H9 (cell line): ENCODE results near the gene C7orf57. TPM values are rescaled to one million over a fixed set of nuclear protein-coding genes. Genes with fewer than 3 reads are reported as not detected.
"Not testable (repeated sequence)": the region's sequence is repeated elsewhere in the genome, so short reads cannot be mapped to it uniquely, and the experiment has no call there.

Source experiments
- DNase-seq: peaks from one replicate; pipeline ENCODE4 v3.0.0-alpha.2; 2017
- H2AFZ ChIP-seq: one replicate; pipeline ENCODE4 v1.6.1; 2013; ENCODE audit warnings: mild to moderate bottlenecking, low read length, control low read depth, moderate library complexity
- H2AK5ac ChIP-seq: 2 replicates; pipeline ENCODE4 v1.6.1; 2013; ENCODE audit warnings: low read length, control low read depth, mixed read lengths; ENCODE audit not compliant: insufficient read length
- H2BK120ac ChIP-seq: one replicate; pipeline ENCODE4 v1.6.1; 2013; ENCODE audit warnings: low read depth, mild to moderate bottlenecking, low read length, control low read depth, inconsistent platforms; ENCODE audit not compliant: poor library complexity, severe bottlenecking
- H2BK12ac ChIP-seq: 2 replicates; pipeline ENCODE4 v1.6.1; 2013; ENCODE audit warnings: low read length, control low read depth, mixed read lengths, low read depth; ENCODE audit not compliant: insufficient read length
- H2BK15ac ChIP-seq: 2 replicates; pipeline ENCODE4 v1.6.1; 2013; ENCODE audit warnings: low read depth, low read length, control low read depth
- H2BK20ac ChIP-seq: one replicate; pipeline ENCODE4 v1.6.1; 2013; ENCODE audit warnings: low read depth, mild to moderate bottlenecking, low read length, control low read depth, inconsistent platforms; ENCODE audit not compliant: poor library complexity, severe bottlenecking
- H2BK5ac ChIP-seq: 2 replicates; pipeline ENCODE4 v1.6.1; 2013; ENCODE audit warnings: low read length, control low read depth, mixed read lengths; ENCODE audit not compliant: insufficient read length
- H3K14ac ChIP-seq: 2 replicates; pipeline ENCODE4 v1.6.1; 2013; ENCODE audit warnings: low read length, control low read depth; ENCODE audit not compliant: insufficient read depth
- H3K18ac ChIP-seq: 2 replicates; pipeline ENCODE4 v1.6.1; 2013; ENCODE audit warnings: low read depth, mild to moderate bottlenecking, mixed read lengths, low read length, control low read depth; ENCODE audit not compliant: insufficient read length
- H3K23ac ChIP-seq: 2 replicates; pipeline ENCODE4 v1.6.1; 2013; ENCODE audit warnings: low read length, control low read depth, mixed read lengths, low read depth; ENCODE audit not compliant: insufficient read length
- H3K23me2 ChIP-seq: 2 replicates; pipeline ENCODE4 v1.6.1; 2013; ENCODE audit warnings: low read depth, mild to moderate bottlenecking, mixed read lengths, low read length, control low read depth; ENCODE audit not compliant: insufficient read length, poor library complexity, severe bottlenecking
- H3K27ac ChIP-seq: 2 replicates; pipeline ENCODE4 v1.5.1; 2013; ENCODE audit warnings: low read length, control low read depth, mixed read lengths, low read depth; ENCODE audit not compliant: insufficient read length
- H3K27me3 ChIP-seq: 2 replicates; pipeline ENCODE4 v1.6.1; 2013; ENCODE audit warnings: low read length, control low read depth, inconsistent platforms; ENCODE audit not compliant: insufficient read depth
- H3K4ac ChIP-seq: 2 replicates; pipeline ENCODE4 v1.6.1; 2013; ENCODE audit warnings: low read depth, mild to moderate bottlenecking, control low read depth, inconsistent platforms, low read length, moderate library complexity
- H3K4me1 ChIP-seq: 2 replicates; pipeline ENCODE4 v1.6.1; 2013; ENCODE audit warnings: low read length, control low read depth, inconsistent platforms; ENCODE audit not compliant: insufficient read depth
- H3K4me2 ChIP-seq: 2 replicates; pipeline ENCODE4 v1.6.1; 2013; ENCODE audit warnings: low read length, control low read depth, mixed read lengths; ENCODE audit not compliant: insufficient read length, insufficient read depth
- H3K56ac ChIP-seq: 2 replicates; pipeline ENCODE4 v1.6.1; 2013; ENCODE audit warnings: low read depth, mild to moderate bottlenecking, mixed read lengths, low read length, control low read depth; ENCODE audit not compliant: insufficient read length
- H3K79me1 ChIP-seq: 2 replicates; pipeline ENCODE4 v1.6.1; 2013; ENCODE audit warnings: low read depth, mild to moderate bottlenecking, moderate library complexity, low read length, control low read depth, inconsistent platforms; ENCODE audit not compliant: insufficient read depth, poor library complexity, severe bottlenecking
- H3K79me2 ChIP-seq: 2 replicates; pipeline ENCODE4 v1.6.1; 2013; ENCODE audit warnings: low read length, control low read depth, inconsistent platforms; ENCODE audit not compliant: insufficient read depth
- H3K9ac ChIP-seq: 2 replicates; pipeline ENCODE4 v1.6.1; 2013; ENCODE audit warnings: low read length, control low read depth, mixed read lengths; ENCODE audit not compliant: insufficient read length; ENCODE audit errors: extremely low read depth
- H3K9me3 ChIP-seq: one replicate; pipeline ENCODE4 v1.6.1; 2013; ENCODE audit warnings: low read depth, low read length, inconsistent platforms; ENCODE audit not compliant: control insufficient read depth
- H3T11ph ChIP-seq: one replicate; pipeline ENCODE4 v1.6.1; 2013; ENCODE audit warnings: mild to moderate bottlenecking, low read length, control low read depth, inconsistent platforms
- H4K20me1 ChIP-seq: one replicate; pipeline ENCODE4 v1.6.1; 2013; ENCODE audit not compliant: control insufficient read depth, insufficient read length, insufficient read depth
- H4K5ac ChIP-seq: 2 replicates; pipeline ENCODE4 v1.6.1; 2013; ENCODE audit warnings: low read depth, mild to moderate bottlenecking, mixed read lengths, low read length, control low read depth; ENCODE audit not compliant: insufficient read length
- H4K8ac ChIP-seq: replicated peaks from 2 replicates; pipeline ENCODE4 v1.6.1; 2013; ENCODE audit warnings: low read length, control low read depth, mixed read lengths, low read depth; ENCODE audit not compliant: insufficient read length
- H4K91ac ChIP-seq: 2 replicates; pipeline ENCODE4 v1.6.1; 2013; ENCODE audit warnings: low read depth, mild to moderate bottlenecking, moderate library complexity, mixed read lengths, low read length, control low read depth; ENCODE audit not compliant: insufficient read length
- H3K27ac Mint-ChIP-seq, 3 experiments: 2 replicates in 2 of 3; 3 replicates in 1 of 3; pipeline ENCODE4 v1.8.0; 2020 to 2021; ENCODE audit warnings: mixed read lengths in 3 of 3, mild to moderate bottlenecking in 1 of 3, moderate library complexity in 1 of 3
- H3K27me3 Mint-ChIP-seq: 2 replicates; pipeline ENCODE4 v1.8.0; 2021; ENCODE audit warnings: low read depth, mild to moderate bottlenecking, moderate library complexity, mixed read lengths
- H3K36me3 Mint-ChIP-seq, 3 experiments: 2 replicates in 2 of 3; 3 replicates in 1 of 3; pipeline ENCODE4 v1.8.0; 2020 to 2021; ENCODE audit warnings: low read depth in 3 of 3, mixed read lengths in 3 of 3; ENCODE audit not compliant: insufficient read depth in 1 of 3
- H3K4me1 Mint-ChIP-seq, 2 experiments: 2 replicates each; pipeline ENCODE4 v1.8.0; 2020; ENCODE audit warnings: mixed read lengths in 2 of 2
- H3K4me3 Mint-ChIP-seq, 2 experiments: 2 replicates in 1 of 2; 3 replicates in 1 of 2; pipeline ENCODE4 v1.8.0; 2020 to 2021; ENCODE audit warnings: mild to moderate bottlenecking in 2 of 2, mixed read lengths in 2 of 2, moderate library complexity in 1 of 2
- H3K9me3 Mint-ChIP-seq, 2 experiments: 2 replicates in 1 of 2; 3 replicates in 1 of 2; pipeline ENCODE4 v1.8.0; 2020; ENCODE audit warnings: mild to moderate bottlenecking in 2 of 2, mixed read lengths in 2 of 2, moderate library complexity in 1 of 2
- CTCF ChIP-seq: fragments of 200-600 bp; sonication (generic); conservative IDR thresholded peaks from 3 replicates; pipeline ENCODE4 v1.8.0; 2021; ENCODE audit warnings: antibody characterized with exemption, mild to moderate bottlenecking
- WGBS: extraction: QIAGEN DNeasy Blood & Tissue Kit; methylation state at CpG from one replicate; pipeline ENCODE4 v1.1.7; 2013; ENCODE audit warnings: missing lambda C conversion rate, low lambda C conversion rate, mixed read lengths; ENCODE audit not compliant: insufficient read length; ENCODE audit errors: extremely low coverage; 5-methylcytosine and 5-hydroxymethylcytosine counted together
- total RNA-seq: library from RNA; stranded (reverse); gene quantifications from 2 replicates; pipeline ENCODE4 v1.2.1, GENCODE V29; 2021

Gene C7orf57
- total RNA-seq, 1 experiment from 2014 or later: not detected

GRCh38 chr7:47988496-47989386 lies 46.6 kb upstream of the C7orf57 start:
- Mint-ChIP-seq H3K27ac (peak overlapping the region in 1 of 3 experiments; percentile 30; a peak in 2 of 7 replicates), H3K27me3 (no peaks in the 10 kb centered on the region), H3K36me3 (peaks cover 0 to 4% (median 3%) of the 10 kb centered on the region in 3 experiments; a peak in 4 of 7 replicates), H3K9me3 (peaks cover 2 to 6% of the 10 kb centered on the region in 2 experiments; a peak in 3 of 5 replicates), H3K4me3 (no peak overlapping the region), H3K4me1 (peaks cover 32 to 33% of the 10 kb centered on the region in 2 experiments)
- Histone ChIP-seq H3K23ac (no peak overlapping the region), H4K8ac (no peak overlapping the region), H3K9ac (no peak overlapping the region), H3K79me2 (no peaks in the 10 kb centered on the region), H3K14ac (no peak overlapping the region), H4K5ac (no peak overlapping the region), H3K56ac (no peak overlapping the region), H4K91ac (no peak overlapping the region), H2BK20ac (no peak overlapping the region), H3K18ac (no peak overlapping the region), H4K20me1 (no peaks in the 10 kb centered on the region), H2BK15ac (no peak overlapping the region), H3K23me2 (peaks cover 3% of the 10 kb centered on the region), H2BK120ac (no peak overlapping the region), H2BK5ac (no peak overlapping the region), H3T11ph (no peak overlapping the region), H2AFZ (no peak overlapping the region), H3K27me3 (no peaks in the 10 kb centered on the region), H3K4ac (no peak overlapping the region), H3K79me1 (no peaks in the 10 kb centered on the region), H2AK5ac (no peak overlapping the region), H3K4me1 (no peaks in the 10 kb centered on the region), H3K27ac (no peak overlapping the region), H3K4me2 (no peak overlapping the region), H3K9me3 (no peaks in the 10 kb centered on the region), H2BK12ac (no peak overlapping the region)
- peak; percentile 67 for TF ChIP-seq CTCF
- DNase-seq: peak; percentile 35
- WGBS: no CpG with 5 or more reads among the region's 8 CpGs

- not testable (repeated sequence) for H3K27me3 Mint-ChIP-seq, H3K23me2 ChIP-seq, H3K27me3 ChIP-seq, H2AK5ac ChIP-seq, H2BK20ac ChIP-seq, H3K9me3 ChIP-seq, H3K4me2 ChIP-seq, H2BK120ac ChIP-seq, H2BK5ac ChIP-seq, H3K14ac ChIP-seq, H3K23ac ChIP-seq, H3K18ac ChIP-seq, H3K79me1 ChIP-seq, H3T11ph ChIP-seq, H4K8ac ChIP-seq, H3K4me3 Mint-ChIP-seq, H3K27ac ChIP-seq, H4K5ac ChIP-seq, H4K20me1 ChIP-seq, H3K4me1 ChIP-seq, H2AFZ ChIP-seq, H4K91ac ChIP-seq, H3K9me3 Mint-ChIP-seq, H3K56ac ChIP-seq, H3K9ac ChIP-seq, H2BK15ac ChIP-seq, H3K4ac ChIP-seq, H3K79me2 ChIP-seq, H2BK12ac ChIP-seq, H3K36me3 Mint-ChIP-seq
- WGBS: no CpG with 5 or more reads among the region's 10 CpGs
- DNase-seq: peak; percentile 56
- Mint-ChIP-seq H3K27ac (peak overlapping the region; percentile 77 to 94 (median 89); a peak in 4 of 7 replicates), H3K4me1 (peaks cover 32% of the 10 kb centered on the region in 2 experiments)
These were observed 45.5 kb upstream of the C7orf57 start for GRCh38 chr7:47989607-47990400.
